Activated CD8-positive, alpha-beta memory T cell treated with anti-CD3 and anti-CD28 coated beads, Interleukin-2, amount 10 ng/mL, durations not matched to agents 7 days and 5 days (primary cell): ENCODE data around the gene UBE2J2. TPM values are rescaled to one million over a fixed set of nuclear protein-coding genes. Genes with fewer than 3 reads are reported as not detected.
A peak's percentile ranks its signal among the peaks of the same experiment; 100 is the strongest.

Source experiments
- ATAC-seq: fragments of 150-1000 bp; cut with Tn5 transposase; one replicate; pipeline ENCODE4 v1.10.0; 2021; ENCODE audit warnings: moderate library complexity
- CTCF ChIA-PET: fragments of 350-600 bp; sonication (Branson Sonifier 250); formaldehyde crosslinking; loops from one replicate; lab custom pipeline; 2021; ENCODE audit warnings: antibody characterized with exemption; lab: Charles Lee
- DNase-seq: peaks from one replicate; pipeline ENCODE4 v3.0.0-alpha.2; 2020
- H3K27ac Mint-ChIP-seq: one replicate; pipeline ENCODE4 v1.8.0; 2021; ENCODE audit warnings: mild to moderate bottlenecking, mixed read lengths
- H3K27me3 Mint-ChIP-seq: one replicate; pipeline ENCODE4 v1.8.0; 2021; ENCODE audit warnings: mixed read lengths
- H3K36me3 Mint-ChIP-seq: one replicate; pipeline ENCODE4 v1.8.0; 2021; ENCODE audit warnings: mild to moderate bottlenecking, mixed read lengths
- H3K4me1 Mint-ChIP-seq: one replicate; pipeline ENCODE4 v1.8.0; 2021; ENCODE audit warnings: mixed read lengths
- H3K4me3 Mint-ChIP-seq: one replicate; pipeline ENCODE4 v1.8.0; 2021; ENCODE audit warnings: mild to moderate bottlenecking, moderate library complexity, mixed read lengths
- H3K9me3 Mint-ChIP-seq: one replicate; pipeline ENCODE4 v1.8.0; 2022; ENCODE audit warnings: low read depth, mixed read lengths
- total RNA-seq, 2 experiments: library from RNA; stranded (reverse); gene quantifications; one replicate each; pipeline ENCODE4 v1.2.3, GENCODE V29; 2021

Gene UBE2J2
- total RNA-seq, 2 experiments from 2014 or later, result 71.3 to 83.3 TPM

GRCh38 chr1:1246577-1247340, 26.9 kb downstream of the UBE2J2 start, which contains the start of gene C1QTNF12:
C1QTNF12 (minus strand) TSS chr1:1246722; CDS start chr1:1246690, 32 bp downstream.
- no peak within 1 kb of the TSS for H3K4me3 Mint-ChIP-seq
- H3K4me1 Mint-ChIP-seq, result peaks cover 14% of the 10 kb centered on the region
- H3K27ac Mint-ChIP-seq, result no peak within 1 kb of the TSS
- peaks cover 3% of the 10 kb centered on the region for H3K27me3 Mint-ChIP-seq
- CTCF ChIA-PET, result no interaction called here
- H3K36me3 Mint-ChIP-seq, result peaks cover 2% of the 10 kb centered on the region
- DNase-seq (no peak), ATAC-seq (no peak)
- no peaks in the 10 kb centered on the region for H3K9me3 Mint-ChIP-seq

- Mint-ChIP-seq H3K27ac (no peak overlapping the region), H3K27me3 (peaks cover 3% of the 10 kb centered on the region), H3K4me3 (no peak overlapping the region), H3K9me3 (no peaks in the 10 kb centered on the region), H3K4me1 (peaks cover 11% of the 10 kb centered on the region), H3K36me3 (peaks cover under 1% of the 10 kb centered on the region)
- ATAC-seq (no peak), DNase-seq (no peak)
- CTCF ChIA-PET, result no interaction called here
Measured at GRCh38 chr1:1245817-1246576, 27.7 kb downstream of the UBE2J2 start.

- no peaks in the 10 kb centered on the region for H3K36me3 Mint-ChIP-seq
- H3K9me3 Mint-ChIP-seq, result no peaks in the 10 kb centered on the region
- H3K27me3 Mint-ChIP-seq, result peaks cover 3% of the 10 kb centered on the region
- H3K4me1 Mint-ChIP-seq, result peaks cover 5% of the 10 kb centered on the region
- CTCF ChIA-PET, result no interaction called here
- no peak overlapping the region for H3K27ac Mint-ChIP-seq
- no peak overlapping the region for H3K4me3 Mint-ChIP-seq
- ATAC-seq (peak; percentile 34), DNase-seq (no peak)
Measured at GRCh38 chr1:1245178-1245816, 28.4 kb downstream of the UBE2J2 start.

- no peak for DNase-seq
- no peak overlapping the region for H3K4me3 Mint-ChIP-seq
- H3K9me3 Mint-ChIP-seq, result no peaks in the 10 kb centered on the region
- H3K36me3 Mint-ChIP-seq, result no peaks in the 10 kb centered on the region
- CTCF ChIA-PET, result no interaction called here
- H3K4me1 Mint-ChIP-seq, result no peaks in the 10 kb centered on the region
- H3K27me3 Mint-ChIP-seq, result peaks cover 3% of the 10 kb centered on the region
- H3K27ac Mint-ChIP-seq, result no peak overlapping the region
- no peak for ATAC-seq
Measured at GRCh38 chr1:1244192-1244811, 29.4 kb downstream of the UBE2J2 start.

- Mint-ChIP-seq H3K4me1 (no peaks in the 10 kb centered on the region), H3K27ac (no peak overlapping the region), H3K36me3 (no peaks in the 10 kb centered on the region), H3K9me3 (no peaks in the 10 kb centered on the region), H3K4me3 (no peak overlapping the region), H3K27me3 (peaks cover 3% of the 10 kb centered on the region)
- ATAC-seq, result no peak
- DNase-seq, result no peak
- CTCF ChIA-PET, result no interaction called here
Measured at GRCh38 chr1:1243807-1244191, 29.9 kb downstream of the UBE2J2 start.

- Mint-ChIP-seq H3K4me3 (no peak overlapping the region), H3K36me3 (no peaks in the 10 kb centered on the region), H3K27me3 (peaks cover 3% of the 10 kb centered on the region), H3K9me3 (no peaks in the 10 kb centered on the region), H3K27ac (no peak overlapping the region), H3K4me1 (no peaks in the 10 kb centered on the region)
- CTCF ChIA-PET, result no interaction called here
- ATAC-seq (no peak), DNase-seq (no peak)
Measured at GRCh38 chr1:1243266-1243660, 30.4 kb downstream of the UBE2J2 start.

GRCh38 chr1:1242461-1243265, 31.0 kb downstream of the UBE2J2 start:
- Mint-ChIP-seq H3K9me3 (no peaks in the 10 kb centered on the region), H3K4me3 (no peak overlapping the region), H3K27ac (no peak overlapping the region), H3K27me3 (peaks cover 3% of the 10 kb centered on the region), H3K4me1 (no peaks in the 10 kb centered on the region), H3K36me3 (no peaks in the 10 kb centered on the region)
- DNase-seq, result no peak
- no peak for ATAC-seq
- CTCF ChIA-PET, result no interaction called here

- DNase-seq (no peak), ATAC-seq (no peak)
- H3K4me3 Mint-ChIP-seq, result no peak overlapping the region
- H3K27me3 Mint-ChIP-seq, result no peaks in the 10 kb centered on the region
- no peaks in the 10 kb centered on the region for H3K4me1 Mint-ChIP-seq
- no peak overlapping the region for H3K27ac Mint-ChIP-seq
- no peaks in the 10 kb centered on the region for H3K36me3 Mint-ChIP-seq
- no peaks in the 10 kb centered on the region for H3K9me3 Mint-ChIP-seq
- CTCF ChIA-PET, result no interaction called here
Measured at GRCh38 chr1:1241588-1242219, 31.9 kb downstream of the UBE2J2 start.

- Mint-ChIP-seq H3K36me3 (no peaks in the 10 kb centered on the region), H3K4me3 (no peak overlapping the region), H3K4me1 (no peaks in the 10 kb centered on the region), H3K9me3 (no peaks in the 10 kb centered on the region), H3K27ac (no peak overlapping the region), H3K27me3 (no peaks in the 10 kb centered on the region)
- ATAC-seq (no peak), DNase-seq (no peak)
- CTCF ChIA-PET, result no interaction called here
Measured at GRCh38 chr1:1240822-1241587, 32.6 kb downstream of the UBE2J2 start.

- ATAC-seq (no peak), DNase-seq (no peak)
- H3K9me3 Mint-ChIP-seq, result no peaks in the 10 kb centered on the region
- CTCF ChIA-PET, result no interaction called here
- no peak overlapping the region for H3K4me3 Mint-ChIP-seq
- no peaks in the 10 kb centered on the region for H3K36me3 Mint-ChIP-seq
- H3K4me1 Mint-ChIP-seq, result no peaks in the 10 kb centered on the region
- H3K27me3 Mint-ChIP-seq, result no peaks in the 10 kb centered on the region
- no peak overlapping the region for H3K27ac Mint-ChIP-seq
Measured at GRCh38 chr1:1240348-1240732, 33.3 kb downstream of the UBE2J2 start.

GRCh38 chr1:1239614-1240347, 33.9 kb downstream of the UBE2J2 start:
- CTCF ChIA-PET, result no interaction called here

More at GRCh38 chr1:1239614-1240347, 33.9 kb downstream of the UBE2J2 start:
- H3K27me3 Mint-ChIP-seq, result no peaks in the 10 kb centered on the region
- no peaks in the 10 kb centered on the region for H3K9me3 Mint-ChIP-seq
- H3K36me3 Mint-ChIP-seq, result no peaks in the 10 kb centered on the region
- no peak overlapping the region for H3K4me3 Mint-ChIP-seq
- no peak for DNase-seq
- no peaks in the 10 kb centered on the region for H3K4me1 Mint-ChIP-seq
- no peak overlapping the region for H3K27ac Mint-ChIP-seq
- ATAC-seq, result no peak
